Measurements from ENCODE around the gene GNAI3.

GNAI3 gene

GRCh38 chr1:109579491-109579890, 31.1 kb downstream of the GNAI3 start:
- TF ChIP-seq, protein P1, sequence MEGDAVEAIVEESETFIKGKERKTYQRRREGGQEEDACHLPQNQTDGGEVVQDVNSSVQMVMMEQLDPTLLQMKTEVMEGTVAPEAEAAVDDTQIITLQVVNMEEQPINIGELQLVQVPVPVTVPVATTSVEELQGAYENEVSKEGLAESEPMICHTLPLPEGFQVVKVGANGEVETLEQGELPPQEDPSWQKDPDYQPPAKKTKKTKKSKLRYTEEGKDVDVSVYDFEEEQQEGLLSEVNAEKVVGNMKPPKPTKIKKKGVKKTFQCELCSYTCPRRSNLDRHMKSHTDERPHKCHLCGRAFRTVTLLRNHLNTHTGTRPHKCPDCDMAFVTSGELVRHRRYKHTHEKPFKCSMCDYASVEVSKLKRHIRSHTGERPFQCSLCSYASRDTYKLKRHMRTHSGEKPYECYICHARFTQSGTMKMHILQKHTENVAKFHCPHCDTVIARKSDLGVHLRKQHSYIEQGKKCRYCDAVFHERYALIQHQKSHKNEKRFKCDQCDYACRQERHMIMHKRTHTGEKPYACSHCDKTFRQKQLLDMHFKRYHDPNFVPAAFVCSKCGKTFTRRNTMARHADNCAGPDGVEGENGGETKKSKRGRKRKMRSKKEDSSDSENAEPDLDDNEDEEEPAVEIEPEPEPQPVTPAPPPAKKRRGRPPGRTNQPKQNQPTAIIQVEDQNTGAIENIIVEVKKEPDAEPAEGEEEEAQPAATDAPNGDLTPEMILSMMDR (IDR thresholded peaks at IDR 0.05; ENCODE audit: low read depth, low read length, missing control alignments): no peak
- Histone ChIP-seq H3K36me3 (replicated peaks) (peaks cover 27% of the 10 kb centered on the region), H3K27ac (no peak overlapping the region), H3K4me3 (ENCODE audit: low read depth, low read length) (no peak overlapping the region), H3K27me3 (replicated peaks) (no peaks in the 10 kb centered on the region)
- no peak for DNase-seq
- in situ Hi-C loops (cut with HindIII; ENCODE audit: low pct_ligation_motif_present, low sequenced_read_pairs): no loop called here

DNA sequence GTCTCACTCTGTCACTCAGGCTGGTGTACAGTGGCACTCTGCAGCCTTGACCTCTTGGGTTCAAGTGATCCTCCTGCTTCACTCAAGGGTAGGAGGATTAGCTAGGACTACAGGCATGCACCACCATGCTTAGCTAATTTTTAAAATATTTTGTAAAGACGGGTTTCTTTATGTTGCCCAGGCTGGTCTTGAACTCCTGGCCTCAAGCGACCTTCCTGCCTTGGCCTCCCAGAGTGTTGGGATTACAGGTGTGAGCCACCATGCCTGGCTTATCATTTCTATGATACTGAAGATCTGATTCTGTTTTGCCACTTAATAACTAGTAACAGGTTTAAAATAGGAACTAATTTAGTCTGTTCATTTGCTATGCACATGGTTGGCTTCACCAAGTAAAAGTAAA, 33.6 kb downstream of the GNAI3 start:
- in situ Hi-C loops (cut with HindIII; ENCODE audit: low pct_ligation_motif_present, low sequenced_read_pairs): no loop called here
- Histone ChIP-seq H3K27ac (no peak overlapping the region), H3K36me3 (replicated peaks) (peaks cover 47% of the 10 kb centered on the region), H3K27me3 (replicated peaks) (no peaks in the 10 kb centered on the region), H3K4me3 (ENCODE audit: low read depth, low read length) (no peak overlapping the region)
- TF ChIP-seq, protein P1 (IDR thresholded peaks at IDR 0.05; ENCODE audit: low read depth, low read length, missing control alignments): no peak
- DNase-seq: no peak

DNA sequence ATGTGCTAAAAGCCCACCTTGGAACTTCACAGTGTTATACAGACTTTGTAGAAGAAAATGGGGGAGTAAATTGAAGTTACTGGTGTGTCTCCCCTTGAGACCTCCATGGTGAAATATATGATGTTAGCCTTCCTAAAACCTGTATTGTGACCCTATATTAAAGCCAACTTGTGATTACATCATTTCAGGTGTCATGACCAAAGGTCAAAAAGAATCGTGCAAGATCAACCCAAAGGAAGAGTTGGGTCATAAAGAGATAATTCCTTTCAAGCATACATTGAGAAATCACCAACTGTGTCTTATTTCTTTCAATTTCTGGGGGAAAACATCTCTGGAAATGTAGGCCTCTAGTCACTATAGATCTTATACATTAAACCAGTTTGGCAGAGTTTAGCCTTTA, 36.4 kb downstream of the GNAI3 start:
- TF ChIP-seq, protein P1 (IDR thresholded peaks at IDR 0.05; ENCODE audit: low read depth, low read length, missing control alignments): no peak
- Histone ChIP-seq H3K36me3 (replicated peaks) (peaks cover 68% of the 10 kb centered on the region), H3K27me3 (replicated peaks) (no peaks in the 10 kb centered on the region), H3K4me3 (ENCODE audit: low read depth, low read length) (no peak overlapping the region), H3K27ac (no peak overlapping the region)
- DNase-seq: no peak
- in situ Hi-C loops (cut with HindIII; ENCODE audit: low pct_ligation_motif_present, low sequenced_read_pairs): no loop called here

DNA sequence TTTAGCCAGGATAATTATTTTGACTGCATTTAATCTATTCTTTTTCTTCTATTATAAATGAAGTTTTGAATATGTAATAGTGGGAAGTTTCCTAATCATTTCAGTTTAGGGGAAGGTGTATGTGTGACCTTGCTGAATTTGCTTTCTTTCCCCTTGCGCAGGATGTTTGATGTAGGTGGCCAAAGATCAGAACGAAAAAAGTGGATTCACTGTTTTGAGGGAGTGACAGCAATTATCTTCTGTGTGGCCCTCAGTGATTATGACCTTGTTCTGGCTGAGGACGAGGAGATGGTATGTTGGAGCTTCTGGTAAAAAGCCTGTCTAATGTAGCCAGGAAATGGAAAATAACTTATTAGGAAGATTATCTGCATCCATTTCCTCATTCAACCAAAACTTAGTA, 37.6 kb downstream of the GNAI3 start:
- TF ChIP-seq, protein P1 (IDR thresholded peaks at IDR 0.05; ENCODE audit: low read depth, low read length, missing control alignments): no peak
- Histone ChIP-seq H3K27me3 (replicated peaks) (no peaks in the 10 kb centered on the region), H3K4me3 (ENCODE audit: low read depth, low read length) (no peak overlapping the region), H3K27ac (no peak overlapping the region), H3K36me3 (replicated peaks) (peaks cover 63% of the 10 kb centered on the region)
- in situ Hi-C loops (cut with HindIII; ENCODE audit: low pct_ligation_motif_present, low sequenced_read_pairs): no loop called here
- DNase-seq: no peak

GRCh38 chr1:109589177-109589576, 40.8 kb downstream of the GNAI3 start:
- TF ChIP-seq, protein P1 (IDR thresholded peaks at IDR 0.05; ENCODE audit: low read depth, low read length, missing control alignments): no peak
- no peak overlapping the region for H3K4me3 ChIP-seq (ENCODE audit: low read depth, low read length)
- H3K36me3 ChIP-seq (replicated peaks): peaks cover 57% of the 10 kb centered on the region
- H3K27ac ChIP-seq: no peak overlapping the region
- no peak for DNase-seq
- H3K27me3 ChIP-seq (replicated peaks): no peaks in the 10 kb centered on the region
- in situ Hi-C loops (cut with HindIII; ENCODE audit: low pct_ligation_motif_present, low sequenced_read_pairs): no loop called here

DNA sequence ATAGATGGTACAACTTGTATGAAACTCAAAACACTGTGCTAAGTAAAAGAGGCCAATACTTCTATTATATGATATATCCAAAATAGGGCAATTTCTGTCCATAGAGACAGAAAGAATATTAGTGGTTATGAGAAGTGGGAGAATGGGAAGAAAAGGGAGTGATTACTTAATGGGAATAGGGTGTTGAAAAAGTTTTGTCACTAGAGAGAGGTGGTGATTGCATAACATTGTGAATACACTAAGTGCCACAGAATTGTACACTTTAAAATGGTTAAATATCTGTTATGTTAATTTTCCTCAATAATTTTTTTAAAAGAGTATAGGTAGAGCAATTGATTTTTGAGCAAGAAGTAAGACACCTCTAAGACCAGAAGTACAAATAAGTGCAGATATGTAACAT, 41.3 kb downstream of the GNAI3 start:
- DNase-seq: no peak
- TF ChIP-seq, protein P1 (IDR thresholded peaks at IDR 0.05; ENCODE audit: low read depth, low read length, missing control alignments): no peak
- in situ Hi-C loops (cut with HindIII; ENCODE audit: low pct_ligation_motif_present, low sequenced_read_pairs): no loop called here
- Histone ChIP-seq H3K36me3 (replicated peaks) (peaks cover 55% of the 10 kb centered on the region), H3K27ac (no peak overlapping the region), H3K4me3 (ENCODE audit: low read depth, low read length) (no peak overlapping the region), H3K27me3 (replicated peaks) (no peaks in the 10 kb centered on the region)
